Activated naive CD8-positive, alpha-beta T cell (primary cell): ENCODE data around the gene FAM229A.
"Not testable (repeated sequence)": the region's sequence is repeated elsewhere in the genome, so short reads cannot be mapped to it uniquely, and the experiment has no call there.

Experiments
- H3K27ac Mint-ChIP-seq: one replicate; pipeline ENCODE4 v1.8.0; 2021; ENCODE audit warnings: mixed read lengths
- H3K27me3 Mint-ChIP-seq: one replicate; pipeline ENCODE4 v1.8.0; 2021; ENCODE audit warnings: mixed read lengths
- H3K36me3 Mint-ChIP-seq: one replicate; pipeline ENCODE4 v1.8.0; 2021; ENCODE audit warnings: mixed read lengths
- H3K4me1 Mint-ChIP-seq: one replicate; pipeline ENCODE4 v1.8.0; 2021; ENCODE audit warnings: low read depth, mixed read lengths
- H3K4me3 Mint-ChIP-seq: one replicate; pipeline ENCODE4 v1.8.0; 2021; ENCODE audit warnings: mild to moderate bottlenecking, mixed read lengths
- H3K9me3 Mint-ChIP-seq: one replicate; pipeline ENCODE4 v1.8.0; 2021; ENCODE audit warnings: low read depth, mixed read lengths

The FAM229A gene

DNA sequence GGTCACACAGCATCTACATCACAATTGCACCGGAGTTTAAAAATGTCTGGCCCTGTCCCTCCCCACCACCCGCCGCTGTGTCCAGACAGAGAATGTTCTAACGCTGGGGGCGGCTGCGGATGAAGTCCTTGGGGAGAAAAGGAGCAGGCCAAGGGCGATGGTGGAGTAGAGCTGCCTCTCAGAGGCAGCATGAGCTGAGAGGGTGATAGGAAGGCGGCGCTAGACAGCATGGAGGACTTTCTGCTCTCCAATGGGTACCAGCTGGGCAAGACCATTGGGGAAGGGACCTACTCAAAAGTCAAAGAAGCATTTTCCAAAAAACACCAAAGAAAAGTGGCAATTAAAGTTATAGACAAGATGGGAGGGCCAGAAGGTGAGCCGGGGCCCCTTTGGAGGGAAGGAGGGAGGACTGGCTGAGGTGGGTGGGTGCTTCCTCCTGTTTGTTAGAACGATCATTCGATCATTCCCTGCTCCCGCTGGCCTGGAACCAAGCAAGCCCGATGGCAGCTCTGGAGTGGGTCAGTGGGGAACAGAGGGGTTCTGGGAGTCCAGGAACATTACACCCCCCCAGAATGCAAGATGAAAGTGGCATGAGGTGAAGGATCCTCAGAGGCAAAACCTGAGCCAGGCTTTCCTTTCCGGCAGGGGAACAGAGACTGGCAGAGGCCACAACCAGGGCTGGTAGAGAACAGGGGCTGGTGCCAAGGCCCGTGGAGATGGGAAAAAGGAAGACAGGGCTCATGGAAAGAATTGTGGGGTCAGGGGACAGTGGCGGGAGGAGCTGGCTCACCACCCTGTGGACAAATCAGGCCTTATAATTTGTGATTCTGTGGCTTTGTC, at the start of gene FAM229A, which contains the start of gene TSSK3:
TSS of gene FAM229A (minus strand) at position 12 of the 840 bp plus-strand sequence. CDS start 394 bp downstream, outside the sequence.
TSS of gene TSSK3 (plus strand) at position 66 of the 840 bp plus-strand sequence. CDS start at position 229, 163 bp downstream.
- Mint-ChIP-seq H3K4me3 (peak within 1 kb of the TSS; percentile 56), H3K36me3 (no peaks in the 10 kb centered on the region), H3K9me3 (no peaks in the 10 kb centered on the region), H3K4me1 (peaks cover 21% of the 10 kb centered on the region), H3K27me3 (no peaks in the 10 kb centered on the region), H3K27ac (peak within 1 kb of the TSS; percentile 5)

DNA sequence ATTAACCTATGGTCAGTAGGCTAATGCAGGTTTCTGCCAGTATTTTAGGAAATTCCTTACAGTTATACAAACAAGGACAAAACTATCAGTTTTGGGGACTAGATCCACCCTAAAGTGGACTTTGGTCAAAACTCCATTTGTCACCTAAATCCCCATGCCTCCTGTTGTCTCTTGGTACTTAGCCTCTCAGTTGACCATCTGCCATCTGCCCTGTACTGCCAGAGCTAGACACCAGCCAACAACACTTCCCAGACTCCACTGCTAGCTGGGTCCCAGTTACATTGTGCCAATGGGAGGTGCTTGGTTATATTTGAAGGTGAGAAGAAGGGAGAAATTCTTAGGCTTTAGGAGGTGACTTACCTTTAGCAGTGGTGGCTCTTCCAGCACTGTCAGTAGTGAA, 49.0 kb upstream of the FAM229A start:
- Mint-ChIP-seq H3K36me3 (no peaks in the 10 kb centered on the region), H3K27me3 (peaks cover 3% of the 10 kb centered on the region), H3K4me3 (no peak overlapping the region), H3K27ac (no peak overlapping the region), H3K4me1 (peaks cover 2% of the 10 kb centered on the region), H3K9me3 (no peaks in the 10 kb centered on the region)

DNA sequence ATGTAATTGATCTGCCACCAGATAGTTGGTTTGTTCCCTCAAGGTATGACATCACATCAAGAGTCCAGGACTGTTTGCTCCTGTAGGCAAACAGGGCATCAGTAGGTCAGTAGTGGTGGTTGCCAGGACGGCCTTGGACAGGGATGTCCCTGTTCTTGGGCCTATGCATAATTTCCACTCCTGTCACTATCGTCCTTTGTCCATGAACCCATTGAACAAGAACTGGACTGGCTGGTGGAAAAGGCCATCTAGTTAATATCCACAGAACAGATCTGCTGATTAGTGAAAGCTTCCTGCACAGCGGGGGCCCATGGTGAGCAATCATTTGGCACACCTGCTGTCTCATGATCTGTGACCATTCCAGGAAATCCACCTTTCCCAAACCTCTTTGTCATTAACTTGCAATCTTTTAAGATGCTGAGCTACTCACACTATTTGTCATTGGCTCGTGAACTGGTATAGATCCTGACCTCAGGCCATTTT, 44.4 kb upstream of the FAM229A start:
- H3K9me3 Mint-ChIP-seq: no peaks in the 10 kb centered on the region
- H3K4me1 Mint-ChIP-seq: no peaks in the 10 kb centered on the region
- H3K27ac Mint-ChIP-seq: no peak overlapping the region
- H3K27me3 Mint-ChIP-seq: no peaks in the 10 kb centered on the region
- no peak overlapping the region for H3K4me3 Mint-ChIP-seq
- H3K36me3 Mint-ChIP-seq: no peaks in the 10 kb centered on the region

DNA sequence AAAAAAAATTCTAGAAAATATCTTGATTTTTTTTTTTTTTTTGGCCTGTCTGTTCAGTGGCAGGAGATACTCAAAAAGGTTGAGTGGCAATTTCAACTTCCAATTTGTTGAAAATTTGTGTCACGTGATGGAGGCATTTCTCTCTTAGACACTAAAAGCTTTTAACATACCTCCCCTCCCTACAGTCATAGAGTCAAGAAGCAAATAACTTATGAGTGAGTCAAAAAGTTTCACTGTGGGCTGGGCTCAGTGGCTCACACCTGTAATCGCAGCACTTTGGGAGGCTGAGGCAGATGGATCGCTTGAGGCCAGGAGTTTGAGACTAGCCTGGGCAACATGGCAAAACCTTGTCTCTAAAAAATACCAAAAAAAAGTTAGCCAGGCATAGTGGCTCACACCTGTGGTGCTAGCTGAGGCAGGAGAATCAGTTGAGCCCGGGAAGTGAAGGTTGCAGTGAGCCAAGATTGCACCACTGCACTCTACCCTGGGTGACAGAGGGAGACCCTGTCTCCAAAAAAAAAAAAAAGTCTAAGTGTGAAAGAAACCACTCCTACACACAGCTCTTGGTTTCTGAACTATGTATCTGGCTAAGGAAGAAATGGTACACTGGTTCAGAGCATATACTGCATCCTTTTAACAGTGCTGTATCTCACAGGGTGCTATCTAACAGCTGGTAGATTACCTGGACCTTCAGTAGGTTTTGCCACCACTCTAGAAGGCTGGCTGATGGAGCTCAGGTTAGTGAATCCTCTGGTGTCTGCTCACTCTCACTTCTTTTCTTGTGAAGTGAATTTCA, 43.6 kb upstream of the FAM229A start:
- H3K4me1 Mint-ChIP-seq: no peaks in the 10 kb centered on the region
- no peaks in the 10 kb centered on the region for H3K9me3 Mint-ChIP-seq
- no peaks in the 10 kb centered on the region for H3K36me3 Mint-ChIP-seq
- H3K27me3 Mint-ChIP-seq: no peaks in the 10 kb centered on the region
- H3K27ac Mint-ChIP-seq: no peak overlapping the region
- H3K4me3 Mint-ChIP-seq: no peak overlapping the region

- no peaks in the 10 kb centered on the region for H3K27me3 Mint-ChIP-seq
- no peaks in the 10 kb centered on the region for H3K4me1 Mint-ChIP-seq
- H3K9me3 Mint-ChIP-seq: no peaks in the 10 kb centered on the region
- H3K27ac Mint-ChIP-seq: no peak overlapping the region
- no peak overlapping the region for H3K4me3 Mint-ChIP-seq
- no peaks in the 10 kb centered on the region for H3K36me3 Mint-ChIP-seq
Observed at GRCh38 chr1:32404946-32405345, 42.7 kb upstream of the FAM229A start.

- Mint-ChIP-seq H3K4me1 (no peaks in the 10 kb centered on the region), H3K4me3 (no peak overlapping the region), H3K36me3 (no peaks in the 10 kb centered on the region), H3K27me3 (no peaks in the 10 kb centered on the region), H3K9me3 (no peaks in the 10 kb centered on the region), H3K27ac (no peak overlapping the region)
Observed at GRCh38 chr1:32400876-32401631, 38.8 kb upstream of the FAM229A start.

GRCh38 chr1:32399843-32400242, 37.6 kb upstream of the FAM229A start:
- H3K27ac Mint-ChIP-seq: no peak overlapping the region
- no peaks in the 10 kb centered on the region for H3K27me3 Mint-ChIP-seq
- H3K36me3 Mint-ChIP-seq: no peaks in the 10 kb centered on the region
- no peak overlapping the region for H3K4me3 Mint-ChIP-seq
- H3K9me3 Mint-ChIP-seq: no peaks in the 10 kb centered on the region
- peaks cover 4% of the 10 kb centered on the region for H3K4me1 Mint-ChIP-seq

- Mint-ChIP-seq H3K36me3 (no peaks in the 10 kb centered on the region), H3K9me3 (no peaks in the 10 kb centered on the region), H3K27me3 (no peaks in the 10 kb centered on the region), H3K4me3 (no peak overlapping the region), H3K27ac (no peak overlapping the region), H3K4me1 (peaks cover 16% of the 10 kb centered on the region)
Observed at GRCh38 chr1:32398401-32398800, 36.1 kb upstream of the FAM229A start.

GRCh38 chr1:32396524-32396923, 34.2 kb upstream of the FAM229A start:
- not testable (repeated sequence) for H3K27ac Mint-ChIP-seq, H3K4me3 Mint-ChIP-seq, H3K27me3 Mint-ChIP-seq, H3K9me3 Mint-ChIP-seq, H3K36me3 Mint-ChIP-seq
- H3K4me1 Mint-ChIP-seq: peaks cover 28% of the 10 kb centered on the region

DNA sequence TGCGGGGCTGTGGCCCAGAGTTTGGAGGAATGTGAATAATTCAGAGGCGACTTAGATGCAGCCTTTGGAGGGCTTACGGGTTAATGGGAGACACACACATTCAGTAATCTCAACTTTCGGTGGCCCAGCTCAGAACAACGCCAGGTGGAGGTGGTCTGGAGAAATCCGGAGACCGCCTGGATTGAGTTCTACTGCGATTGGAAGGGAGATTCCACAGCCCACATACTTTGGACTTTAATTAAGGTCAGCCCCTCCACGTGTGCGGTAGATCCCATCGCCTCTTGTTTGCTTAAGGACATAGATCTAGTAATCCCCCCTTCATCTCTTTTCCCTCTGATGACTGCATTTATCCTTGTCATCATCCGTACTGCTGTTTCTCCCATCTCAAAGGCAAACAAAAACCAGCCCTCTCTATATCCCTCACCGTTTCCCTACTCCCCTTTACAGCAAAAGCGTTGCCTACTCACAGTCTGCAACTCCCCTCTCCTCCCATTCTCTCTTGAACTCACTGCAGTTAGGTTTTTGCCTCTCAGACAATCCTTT, 32.7 kb upstream of the FAM229A start:
- H3K27ac Mint-ChIP-seq: peak overlapping the region; percentile 100
- H3K27me3 Mint-ChIP-seq: no peaks in the 10 kb centered on the region
- H3K4me1 Mint-ChIP-seq: peaks cover 28% of the 10 kb centered on the region
- no peaks in the 10 kb centered on the region for H3K9me3 Mint-ChIP-seq
- H3K36me3 Mint-ChIP-seq: no peaks in the 10 kb centered on the region
- H3K4me3 Mint-ChIP-seq: peak overlapping the region; percentile 99

DNA sequence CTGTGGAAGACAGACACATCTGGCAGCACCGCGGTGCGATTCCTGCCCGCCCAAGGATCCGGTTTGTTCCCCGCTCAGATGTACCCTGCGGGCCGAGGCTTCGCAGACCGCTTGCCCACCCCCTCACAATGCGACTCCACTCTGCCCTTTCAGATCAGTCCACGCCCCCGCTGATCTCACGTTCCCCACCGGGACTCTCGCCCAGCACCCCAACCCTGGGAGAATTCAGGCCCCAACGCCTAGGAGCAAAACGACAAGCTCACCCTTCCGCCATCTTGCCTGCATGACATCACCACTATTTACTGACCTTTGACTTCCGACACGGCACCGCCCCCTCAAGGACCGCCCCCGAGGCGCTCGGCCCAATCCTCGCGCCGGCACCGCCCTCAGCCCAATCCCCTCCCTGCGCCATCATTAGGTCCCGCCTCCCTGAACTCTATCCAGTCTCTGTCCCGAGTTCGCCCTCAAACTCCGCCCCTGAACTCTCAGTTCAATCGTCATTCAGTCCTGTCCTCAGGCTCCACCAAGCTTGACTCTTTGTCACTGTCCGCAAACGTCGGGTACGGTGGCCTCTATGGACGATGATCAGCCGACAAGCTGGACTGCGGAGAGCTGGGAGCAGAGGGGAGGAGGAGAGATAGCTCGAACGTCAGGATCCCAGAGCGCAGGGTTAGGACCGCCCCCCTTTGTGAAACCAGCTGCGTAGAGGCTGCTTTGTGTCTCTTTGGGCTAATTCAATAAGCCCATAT, 32.0 kb upstream of the FAM229A start, which contains the start of gene BSDC1:
TSS of gene BSDC1 (minus strand) at position 301 of the 749 bp plus-strand sequence. CDS start at position 274, 27 bp downstream.
- Mint-ChIP-seq H3K27ac (peak within 1 kb of the TSS; percentile 100), H3K9me3 (no peaks in the 10 kb centered on the region), H3K36me3 (no peaks in the 10 kb centered on the region), H3K4me3 (peak within 1 kb of the TSS; percentile 99), H3K4me1 (peaks cover 28% of the 10 kb centered on the region), H3K27me3 (no peaks in the 10 kb centered on the region)

DNA sequence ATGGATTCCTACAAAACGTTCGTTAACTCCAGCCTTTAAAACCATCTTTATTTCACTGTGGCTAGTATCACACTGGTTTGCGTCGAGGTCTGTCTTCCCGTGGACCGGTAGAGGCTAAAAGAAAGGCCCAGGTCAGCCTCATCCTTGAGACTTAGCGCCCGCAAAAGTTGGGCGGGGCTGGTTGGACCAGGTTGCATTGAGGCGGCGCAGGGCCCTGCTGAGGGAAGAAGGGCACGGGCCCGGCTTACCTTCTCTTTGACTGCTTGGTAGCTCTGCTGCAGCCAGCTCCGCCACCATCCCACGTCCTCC, 31.5 kb upstream of the FAM229A start:
- peaks cover 28% of the 10 kb centered on the region for H3K4me1 Mint-ChIP-seq
- no peaks in the 10 kb centered on the region for H3K27me3 Mint-ChIP-seq
- H3K27ac Mint-ChIP-seq: peak overlapping the region; percentile 100
- H3K9me3 Mint-ChIP-seq: no peaks in the 10 kb centered on the region
- H3K36me3 Mint-ChIP-seq: no peaks in the 10 kb centered on the region
- H3K4me3 Mint-ChIP-seq: peak overlapping the region; percentile 99

- Mint-ChIP-seq H3K27me3 (no peaks in the 10 kb centered on the region), H3K36me3 (no peaks in the 10 kb centered on the region), H3K9me3 (no peaks in the 10 kb centered on the region), H3K4me3 (peak overlapping the region; percentile 99), H3K27ac (peak overlapping the region; percentile 100), H3K4me1 (peaks cover 28% of the 10 kb centered on the region)
Observed at GRCh38 chr1:32393136-32393535, 30.9 kb upstream of the FAM229A start.

DNA sequence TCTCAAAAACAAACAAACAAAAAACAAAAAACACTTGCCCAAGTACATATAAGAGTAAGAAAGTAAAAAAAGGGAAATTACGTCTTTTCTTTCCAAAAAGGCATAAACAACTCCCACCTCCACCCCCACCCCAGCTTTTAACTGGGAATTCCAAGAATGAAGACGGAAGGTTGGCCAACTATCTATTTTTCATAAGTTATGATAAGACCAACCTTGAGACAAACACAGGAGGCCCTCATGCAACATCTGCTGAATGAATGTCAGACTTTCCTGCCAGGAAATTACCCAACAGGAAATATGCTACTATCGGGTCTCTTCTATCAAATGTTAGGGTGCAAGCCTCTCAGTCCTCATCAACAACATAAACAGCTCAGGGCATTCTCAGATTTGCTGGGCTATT, 30.0 kb upstream of the FAM229A start:
- Mint-ChIP-seq H3K36me3 (no peaks in the 10 kb centered on the region), H3K4me1 (peaks cover 32% of the 10 kb centered on the region), H3K9me3 (no peaks in the 10 kb centered on the region), H3K4me3 (peak overlapping the region; percentile 99), H3K27me3 (no peaks in the 10 kb centered on the region), H3K27ac (no peak overlapping the region)
